Thoracic aorta (tissue), 2 donors: ENCODE data around the gene ABCG5. TPM values are rescaled to one million over a fixed set of nuclear protein-coding genes. Genes with fewer than 3 reads are reported as not detected.

Experiments used
- ATAC-seq: fragments of 150-250 bp; one replicate; pipeline ENCODE4 v1.8.0; 2017; ENCODE audit warnings: low read depth; ENCODE audit not compliant: insufficient number of reproducible peaks, low FRiP score
- DNase-seq: peaks from one replicate; pipeline ENCODE4 v3.0.0-alpha.2; 2020; ENCODE audit warnings: low spot score
- H3K27ac ChIP-seq, 2 donors: fragments of 200-600 bp; sonication (generic); 1 replicate in 1 of 2; 2 replicates in 1 of 2; pipeline ENCODE4 v1.5.1; 2016; ENCODE audit warnings: mild to moderate bottlenecking in 2 of 2, moderate library complexity in 2 of 2
- H3K27me3 ChIP-seq: fragments of 200-600 bp; sonication (generic); replicated peaks from 2 replicates; pipeline ENCODE4 v1.6.0; 2016; ENCODE audit warnings: mild to moderate bottlenecking; ENCODE audit not compliant: insufficient read depth
- H3K36me3 ChIP-seq: fragments of 200-600 bp; sonication (generic); one replicate; pipeline ENCODE4 v1.5.1; 2016
- H3K4me1 ChIP-seq, 2 donors: fragments of 200-600 bp; sonication (generic); 1 replicate in 1 of 2; 2 replicates in 1 of 2; pipeline versions ENCODE4 v1.5.1 to v1.6.0; 2016; ENCODE audit warnings: low read depth in 2 of 2, mild to moderate bottlenecking in 1 of 2; ENCODE audit not compliant: control insufficient read depth in 1 of 2
- H3K4me3 ChIP-seq: fragments of 200-600 bp; sonication (generic); 2 replicates; pipeline ENCODE4 v1.5.1; 2016; ENCODE audit warnings: mild to moderate bottlenecking
- H3K9me3 ChIP-seq: fragments of 200-600 bp; sonication (generic); 2 replicates; pipeline ENCODE4 v1.5.1; 2016
- total RNA-seq, 2 donors: library from RNA; depleted of rRNA; stranded (reverse); fragments of >200 nt; gene quantifications; one replicate each; pipeline versions ENCODE4 v1.1.0 to v1.2.3, GENCODE V29; 2016
- TF ChIP-seq, protein P1 (sequence below): fragments of 200-600 bp; sonication (generic); IDR thresholded peaks from one replicate; pipeline ENCODE4 v1.5.1; 2019; ENCODE audit warnings: antibody characterized with exemption

The ABCG5 gene
- total RNA-seq, 2 donors from 2014 or later = not detected

DNA sequence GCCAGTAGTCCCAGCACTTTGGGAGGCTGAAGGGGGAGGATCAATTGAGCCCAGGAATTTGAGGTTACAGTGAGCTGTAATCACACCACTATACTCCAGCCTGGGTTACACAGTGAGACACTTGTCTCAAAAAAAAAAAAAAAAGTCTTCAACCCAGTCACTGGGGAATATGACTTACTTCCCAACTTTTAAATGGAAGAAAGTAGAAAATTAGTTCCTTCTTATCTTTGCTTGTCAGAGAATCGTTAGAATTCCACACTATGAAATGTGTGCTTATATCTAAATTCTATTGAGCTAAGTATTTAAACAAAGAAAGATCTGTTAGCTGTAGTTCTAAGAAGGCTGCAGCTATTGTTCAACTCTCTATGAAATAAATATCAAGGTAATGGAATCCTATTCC is 42.4 kb downstream of the ABCG5 start:
- H3K9me3 ChIP-seq = no peaks in the 10 kb centered on the region
- H3K4me3 ChIP-seq = no peak overlapping the region
- peaks cover 8% of the 10 kb centered on the region for H3K36me3 ChIP-seq
- ATAC-seq = no peak
- DNase-seq = no peak
- no peaks in the 10 kb centered on the region for H3K27me3 ChIP-seq
- peaks cover 0 to 2% of the 10 kb centered on the region in 2 donors for H3K4me1 ChIP-seq
- H3K27ac ChIP-seq = no peak overlapping the region
- TF ChIP-seq, protein P1, sequence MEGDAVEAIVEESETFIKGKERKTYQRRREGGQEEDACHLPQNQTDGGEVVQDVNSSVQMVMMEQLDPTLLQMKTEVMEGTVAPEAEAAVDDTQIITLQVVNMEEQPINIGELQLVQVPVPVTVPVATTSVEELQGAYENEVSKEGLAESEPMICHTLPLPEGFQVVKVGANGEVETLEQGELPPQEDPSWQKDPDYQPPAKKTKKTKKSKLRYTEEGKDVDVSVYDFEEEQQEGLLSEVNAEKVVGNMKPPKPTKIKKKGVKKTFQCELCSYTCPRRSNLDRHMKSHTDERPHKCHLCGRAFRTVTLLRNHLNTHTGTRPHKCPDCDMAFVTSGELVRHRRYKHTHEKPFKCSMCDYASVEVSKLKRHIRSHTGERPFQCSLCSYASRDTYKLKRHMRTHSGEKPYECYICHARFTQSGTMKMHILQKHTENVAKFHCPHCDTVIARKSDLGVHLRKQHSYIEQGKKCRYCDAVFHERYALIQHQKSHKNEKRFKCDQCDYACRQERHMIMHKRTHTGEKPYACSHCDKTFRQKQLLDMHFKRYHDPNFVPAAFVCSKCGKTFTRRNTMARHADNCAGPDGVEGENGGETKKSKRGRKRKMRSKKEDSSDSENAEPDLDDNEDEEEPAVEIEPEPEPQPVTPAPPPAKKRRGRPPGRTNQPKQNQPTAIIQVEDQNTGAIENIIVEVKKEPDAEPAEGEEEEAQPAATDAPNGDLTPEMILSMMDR = no peak

DNA sequence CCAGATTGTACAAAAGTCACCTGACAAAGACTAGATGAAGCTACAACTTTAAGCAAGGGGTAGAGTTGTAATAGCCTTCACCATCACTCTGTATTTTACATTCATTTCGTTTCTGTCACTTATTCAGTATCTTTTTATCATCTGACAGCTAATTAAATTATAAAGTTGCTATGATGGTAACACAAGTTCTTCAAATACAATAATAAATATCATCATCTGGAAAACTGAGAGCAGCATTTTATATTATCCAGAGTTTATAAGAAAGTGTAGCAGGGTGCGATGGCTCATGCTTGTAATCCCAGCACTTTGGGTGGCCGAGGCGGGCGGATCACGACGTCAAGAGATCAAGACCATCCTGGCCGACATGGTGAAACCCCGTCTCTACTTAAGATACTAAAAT is 43.7 kb downstream of the ABCG5 start:
- no peak overlapping the region for H3K4me3 ChIP-seq
- H3K27me3 ChIP-seq = no peaks in the 10 kb centered on the region
- no peaks in the 10 kb centered on the region for H3K9me3 ChIP-seq
- no peak overlapping the region for H3K27ac ChIP-seq
- ATAC-seq (no peak), DNase-seq (no peak)
- peaks cover 8% of the 10 kb centered on the region for H3K36me3 ChIP-seq
- TF ChIP-seq, protein P1 = no peak
- peaks cover 0 to 3% of the 10 kb centered on the region in 2 donors for H3K4me1 ChIP-seq

DNA sequence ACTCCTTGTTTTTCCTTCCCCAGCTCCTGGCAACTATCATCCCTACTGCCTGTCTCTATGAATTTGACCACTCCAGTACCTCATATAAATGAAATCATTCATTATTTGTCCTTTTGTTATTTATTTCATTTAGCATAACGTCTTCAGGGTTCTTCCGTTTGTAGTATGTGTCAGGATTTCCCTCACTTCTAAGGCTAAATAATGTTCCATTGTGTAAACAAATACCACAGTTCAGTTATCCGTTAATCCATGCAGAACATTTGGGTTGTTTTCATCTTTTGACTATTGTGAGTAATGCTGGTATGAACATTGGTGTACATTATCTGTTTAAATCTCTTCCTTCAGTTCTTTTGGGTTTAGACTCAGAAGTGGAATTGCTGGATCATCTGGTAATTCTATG is 46.0 kb downstream of the ABCG5 start:
- Histone ChIP-seq H3K4me1 (peaks cover 0 to 3% of the 10 kb centered on the region in 2 donors), H3K27ac (no peak overlapping the region), H3K4me3 (no peak overlapping the region), H3K36me3 (peaks cover 8% of the 10 kb centered on the region), H3K9me3 (no peaks in the 10 kb centered on the region), H3K27me3 (no peaks in the 10 kb centered on the region)
- ATAC-seq (no peak), DNase-seq (no peak)
- TF ChIP-seq, protein P1 = no peak

DNA sequence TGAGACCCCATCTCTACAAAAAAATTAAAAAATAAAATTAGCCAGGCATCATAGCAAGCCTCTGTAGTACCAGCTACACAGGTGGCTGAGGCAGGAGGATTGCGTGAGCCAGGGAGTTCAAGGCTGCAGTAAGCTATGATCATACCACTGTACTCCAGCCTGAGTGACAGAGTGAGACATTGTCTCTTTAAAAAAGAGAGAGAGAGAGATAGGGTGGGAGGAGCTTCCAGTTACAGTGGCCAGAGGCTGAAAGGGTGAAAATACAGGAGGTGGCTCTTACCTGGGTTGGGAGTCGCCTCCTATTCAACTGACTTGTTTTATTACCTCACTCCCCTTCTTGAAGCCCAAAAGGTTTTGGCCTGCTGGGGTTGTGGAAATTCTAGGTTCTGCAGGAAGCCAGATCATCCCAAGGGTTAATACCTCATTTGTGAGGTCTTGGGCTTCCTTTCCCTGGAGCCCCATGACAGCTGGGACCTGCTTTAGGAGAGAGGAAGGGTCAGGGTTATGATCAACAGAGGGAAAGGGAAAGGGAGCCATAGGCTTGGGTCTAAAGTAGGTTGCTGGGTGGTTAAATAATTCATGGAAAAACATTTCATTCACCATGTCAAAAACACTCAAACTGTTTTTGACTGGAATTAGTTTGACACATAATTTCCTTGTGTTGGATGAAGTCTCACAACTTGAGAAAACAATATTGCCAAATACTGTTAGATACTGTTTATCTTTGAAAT is 47.4 kb downstream of the ABCG5 start:
- Histone ChIP-seq H3K9me3 (no peaks in the 10 kb centered on the region), H3K4me3 (no peak overlapping the region), H3K36me3 (no peaks in the 10 kb centered on the region), H3K27ac (no peak overlapping the region), H3K4me1 (peaks cover 0 to 3% of the 10 kb centered on the region in 2 donors), H3K27me3 (no peaks in the 10 kb centered on the region)
- TF ChIP-seq, protein P1 = no peak
- ATAC-seq = no peak
- DNase-seq = no peak

DNA sequence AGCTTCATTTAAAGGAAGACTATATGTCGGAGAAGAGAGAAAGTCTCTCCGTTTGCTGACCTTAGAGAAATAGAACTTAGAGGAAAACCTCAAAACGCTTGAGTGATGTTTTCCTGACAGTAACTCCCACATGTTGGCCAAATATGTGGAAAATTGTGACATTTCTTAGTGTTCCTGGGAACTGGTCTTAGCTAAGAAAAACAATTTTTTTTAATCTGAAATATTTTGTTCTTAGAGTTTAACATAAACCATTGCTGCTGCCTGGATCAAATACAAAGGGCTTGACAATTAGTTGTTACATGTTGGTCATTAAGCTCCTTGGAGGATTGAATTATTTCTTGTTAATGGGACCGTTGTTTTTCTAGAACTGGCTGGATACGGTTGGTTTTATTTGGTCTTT is 48.5 kb downstream of the ABCG5 start:
- H3K4me1 ChIP-seq = peaks cover 0 to 3% of the 10 kb centered on the region in 2 donors
- no peaks in the 10 kb centered on the region for H3K36me3 ChIP-seq
- ATAC-seq (no peak), DNase-seq (no peak)
- TF ChIP-seq, protein P1 = no peak
- H3K9me3 ChIP-seq = no peaks in the 10 kb centered on the region
- H3K27ac ChIP-seq = peak overlapping the region in 1 of 2 donors; percentile 28
- H3K27me3 ChIP-seq = no peaks in the 10 kb centered on the region
- peak overlapping the region; percentile 14 for H3K4me3 ChIP-seq
